ENCODE data around the gene MBTPS1.

GRCh38 chr16:84005391-84005790 lies 111.4 kb downstream of the MBTPS1 start:
- no peak for TF ChIP-seq CTCF (IDR thresholded peaks at IDR 0.05)
- no peak for TF ChIP-seq POLR2A (IDR thresholded peaks at IDR 0.05)
